GM18951 (cell line): ENCODE data around the gene YAP1.

Experiments used
- POLR2A ChIP-seq: IDR thresholded peaks from 4 replicates; pipeline ENCODE4 v1.6.1; 2011; ENCODE audit warnings: mild to moderate bottlenecking; ENCODE audit not compliant: insufficient read length, insufficient read depth; ENCODE audit errors: extremely low read depth
- in situ Hi-C: fragments of 300-500 bp; cut with MboI; formaldehyde crosslinking; loops from one replicate; pipeline ENCODE4 v1.12.0; 2022; ENCODE audit warnings: low sequenced_read_pairs, mixed read lengths, inconsistent platforms; ENCODE audit not compliant: unreplicated experiment

Gene YAP1

GRCh38 chr11:102230186-102230585 lies 119.9 kb downstream of the YAP1 start:
- in situ Hi-C loops = no loop called here
- TF ChIP-seq POLR2A = no peak

- in situ Hi-C loops = no loop called here
- TF ChIP-seq POLR2A = no peak
These were observed 120.7 kb downstream of the YAP1 start for GRCh38 chr11:102230911-102231310.

GRCh38 chr11:102234779-102235439 lies 124.7 kb downstream of the YAP1 start:
- in situ Hi-C loops = no loop called here
- no peak for TF ChIP-seq POLR2A

GRCh38 chr11:102237096-102237735 lies 127.0 kb downstream of the YAP1 start:
- in situ Hi-C loops = no loop called here
- no peak for TF ChIP-seq POLR2A

GRCh38 chr11:102238391-102238821 lies 128.2 kb downstream of the YAP1 start:
- TF ChIP-seq POLR2A = no peak
- in situ Hi-C loops = no loop called here

- TF ChIP-seq POLR2A = no peak
- in situ Hi-C loops = no loop called here
These were observed 129.2 kb downstream of the YAP1 start for GRCh38 chr11:102239448-102239847.

GRCh38 chr11:102239911-102240310 lies 129.7 kb downstream of the YAP1 start:
- in situ Hi-C loops = no loop called here
- no peak for TF ChIP-seq POLR2A

- in situ Hi-C loops = no loop called here
- no peak for TF ChIP-seq POLR2A
These were observed 130.3 kb downstream of the YAP1 start for GRCh38 chr11:102240502-102240901.

GRCh38 chr11:102241026-102241425 lies 130.8 kb downstream of the YAP1 start:
- in situ Hi-C loops = no loop called here
- no peak for TF ChIP-seq POLR2A

GRCh38 chr11:102243399-102243884 lies 133.2 kb downstream of the YAP1 start:
- in situ Hi-C loops = no loop called here
- no peak for TF ChIP-seq POLR2A

- in situ Hi-C loops = no loop called here
These were observed 134.6 kb downstream of the YAP1 start for GRCh38 chr11:102244681-102245409.

GRCh38 chr11:102251423-102251822 lies 141.2 kb downstream of the YAP1 start:
- no peak for TF ChIP-seq POLR2A
- in situ Hi-C loops = no loop called here

More at GRCh38 chr11:102244681-102245409, 134.6 kb downstream of the YAP1 start:
- no peak for TF ChIP-seq POLR2A

- no peak for TF ChIP-seq POLR2A
- in situ Hi-C loops = no loop called here
These were observed 142.2 kb downstream of the YAP1 start for GRCh38 chr11:102252339-102252891.
